ENCODE measurements around the gene TMEM120B.

The TMEM120B gene

DNA sequence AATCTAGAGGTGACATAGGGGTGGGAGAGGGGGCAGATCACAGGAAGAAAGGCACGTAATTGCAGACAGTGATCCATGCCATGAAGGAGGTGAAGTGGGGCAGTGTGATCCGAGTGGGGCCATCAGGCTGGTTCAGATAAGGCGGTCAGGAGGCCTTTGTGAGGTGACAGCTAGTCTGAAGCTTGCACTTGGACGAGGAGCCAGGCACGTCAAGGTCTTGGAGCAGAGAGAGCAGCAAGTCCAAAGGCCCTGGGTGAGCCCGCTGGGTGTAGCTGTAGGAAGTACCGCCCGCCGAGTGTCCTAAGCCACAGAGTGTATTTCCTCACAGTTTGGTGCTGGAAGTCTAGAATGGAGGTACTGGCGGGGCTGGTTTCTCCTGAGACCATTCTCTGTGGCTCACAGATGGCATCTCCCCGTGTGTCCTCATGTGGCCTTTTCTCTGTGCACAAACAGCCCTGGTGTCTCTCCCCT lies 57.3 kb downstream of the TMEM120B start:
- Histone ChIP-seq H3K27ac (no peak overlapping the region), H3K4me3 (no peak overlapping the region)

DNA sequence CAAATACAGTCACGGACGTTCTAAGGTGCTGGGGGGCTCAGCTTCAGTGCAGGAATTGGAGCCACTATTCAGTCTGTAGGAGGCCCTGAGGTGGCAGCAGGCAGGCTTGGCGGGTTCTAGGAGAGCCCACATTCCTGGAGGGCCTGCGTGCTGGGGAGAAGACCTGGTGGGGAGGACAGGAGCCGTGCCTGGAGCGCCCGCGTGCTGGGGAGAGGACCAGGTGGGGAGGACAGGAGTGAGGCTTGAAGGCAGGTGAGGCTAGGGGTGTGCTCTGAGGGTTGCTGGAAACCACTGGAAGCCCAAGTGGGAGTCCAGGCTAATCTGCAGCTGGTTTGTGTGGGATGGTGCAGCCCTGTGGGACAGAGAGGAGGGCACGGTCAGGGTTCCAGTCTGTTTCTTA lies 57.8 kb downstream of the TMEM120B start:
- Histone ChIP-seq H3K4me3 (no peak overlapping the region), H3K27ac (no peak overlapping the region)

DNA sequence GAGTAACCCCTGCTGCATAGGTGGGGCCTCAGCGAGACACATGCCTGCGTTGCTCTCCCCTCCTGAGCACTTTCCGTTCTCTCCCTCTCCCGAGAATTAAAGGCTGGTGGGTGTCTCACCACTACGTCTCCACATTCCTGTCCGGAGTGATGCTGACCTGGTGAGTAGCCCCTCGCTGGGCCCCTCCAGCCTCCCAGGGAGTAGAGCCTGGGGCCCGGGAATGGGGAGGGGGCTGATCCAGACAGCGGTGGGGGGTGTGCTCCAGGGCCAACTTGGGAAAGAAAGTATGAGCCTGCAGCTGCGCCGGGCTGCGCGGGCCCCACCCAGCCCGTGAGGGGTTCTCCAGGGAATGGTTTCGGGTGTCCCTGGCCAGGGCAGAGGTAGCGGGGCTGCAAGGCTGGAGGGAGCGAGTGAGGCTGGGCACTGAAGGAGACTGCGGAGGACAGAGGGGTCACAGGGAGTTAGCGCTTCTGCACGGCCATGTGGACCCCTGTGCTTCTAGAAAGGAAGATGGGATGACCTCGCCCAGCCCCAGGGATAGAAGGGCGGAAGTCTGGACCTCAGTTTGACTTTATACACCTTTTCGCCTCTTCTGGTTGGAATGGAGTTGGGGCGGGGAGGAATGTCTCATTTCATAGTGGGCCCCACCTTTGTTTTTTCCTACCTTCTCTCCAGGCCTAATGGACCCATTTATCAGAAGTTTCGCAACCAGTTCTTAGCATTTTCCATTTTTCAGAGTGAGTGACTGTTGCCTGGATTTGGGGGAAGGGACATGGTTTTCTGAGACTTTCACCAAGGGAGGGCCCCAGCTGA lies 58.5 kb downstream of the TMEM120B start:
- Histone ChIP-seq H3K4me3 (no peak overlapping the region), H3K27ac (no peak overlapping the region)

DNA sequence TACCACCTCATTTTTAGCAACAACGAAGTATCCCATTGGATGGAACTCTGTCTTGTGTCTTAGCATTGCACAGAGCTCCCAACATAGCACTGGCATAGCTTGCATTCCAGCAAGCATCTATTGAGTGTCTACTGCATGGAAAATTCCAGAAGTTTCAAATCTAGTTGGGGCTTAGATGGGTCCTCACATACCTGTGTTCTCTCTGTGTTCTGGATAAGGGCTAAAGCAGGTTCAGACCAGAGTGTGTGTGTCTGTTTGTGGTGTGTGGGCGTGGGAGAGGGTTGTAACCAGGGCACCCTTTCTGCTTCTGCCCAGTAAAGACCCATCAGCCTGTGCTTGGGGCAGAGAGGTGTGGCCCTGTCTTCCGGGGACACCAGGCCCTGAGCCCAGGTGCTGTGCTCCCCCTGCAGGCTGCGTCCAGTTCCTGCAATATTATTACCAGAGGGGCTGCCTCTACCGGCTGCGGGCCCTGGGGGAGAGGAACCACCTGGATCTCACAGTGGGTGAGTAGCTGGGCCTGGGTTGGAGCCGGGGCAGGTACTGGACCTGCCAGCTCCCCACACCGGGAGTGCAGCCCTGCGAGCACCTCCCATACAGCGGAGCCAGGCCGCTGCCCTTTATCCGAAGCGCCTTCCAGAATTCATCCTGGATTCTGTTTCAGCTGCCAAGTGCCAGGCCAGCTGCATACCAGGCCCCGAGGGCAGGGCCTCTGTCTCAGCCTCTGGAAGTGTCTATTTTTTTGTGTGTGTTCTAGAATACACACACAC lies 60.6 kb downstream of the TMEM120B start:
- Histone ChIP-seq H3K27ac (no peak overlapping the region), H3K4me3 (no peak overlapping the region)

DNA sequence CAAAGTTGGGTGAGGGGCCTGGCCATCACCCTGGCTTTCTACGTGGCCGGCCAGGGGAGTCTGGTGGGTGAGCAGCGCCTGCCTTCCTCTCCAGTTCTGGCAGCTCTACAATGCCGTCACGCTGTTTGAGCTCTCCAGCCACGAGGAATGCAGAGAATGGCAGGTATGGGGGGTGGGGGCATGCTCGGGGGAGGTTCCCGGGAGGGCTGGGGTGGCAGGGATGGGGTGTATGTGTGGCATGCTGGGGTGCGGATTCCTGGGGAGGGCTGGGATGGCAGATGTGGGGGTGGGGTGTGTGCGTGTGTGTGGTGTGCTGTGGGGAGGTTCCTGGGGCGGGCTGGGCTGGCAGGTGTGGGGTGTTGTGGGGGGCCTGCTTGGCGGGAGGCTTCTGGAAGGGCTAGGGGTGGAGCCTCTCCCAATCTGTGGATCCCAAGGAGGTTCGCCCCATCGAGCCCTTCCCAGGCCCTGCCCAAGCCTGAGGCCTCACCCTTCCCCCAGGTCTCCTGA lies 62.5 kb downstream of the TMEM120B start:
- Histone ChIP-seq H3K27ac (peak overlapping the region in 1 of 21 experiments; percentile 59), H3K4me3 (no peak overlapping the region)

DNA sequence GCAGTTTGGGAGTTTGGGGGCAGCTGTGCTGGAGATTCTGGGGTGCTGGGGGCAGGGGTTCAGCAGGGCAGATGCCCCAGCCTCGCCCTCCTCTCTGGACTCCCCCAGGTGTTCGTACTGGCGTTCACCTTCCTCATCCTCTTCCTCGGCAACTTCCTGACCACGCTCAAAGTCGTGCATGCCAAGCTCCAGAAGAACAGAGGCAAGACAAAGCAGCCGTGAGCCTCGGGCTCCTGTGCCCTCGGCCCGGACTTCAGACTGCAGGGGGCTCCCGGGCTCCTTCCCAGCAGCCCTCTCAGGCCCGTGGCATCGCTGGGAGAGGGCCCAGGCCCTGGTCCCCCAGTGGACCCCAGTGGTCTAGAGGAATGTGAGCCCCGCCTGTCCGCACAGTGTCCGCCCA lies 62.9 kb downstream of the TMEM120B start:
- peak overlapping the region in 1 of 21 experiments; percentile 59 for H3K27ac ChIP-seq

DNA sequence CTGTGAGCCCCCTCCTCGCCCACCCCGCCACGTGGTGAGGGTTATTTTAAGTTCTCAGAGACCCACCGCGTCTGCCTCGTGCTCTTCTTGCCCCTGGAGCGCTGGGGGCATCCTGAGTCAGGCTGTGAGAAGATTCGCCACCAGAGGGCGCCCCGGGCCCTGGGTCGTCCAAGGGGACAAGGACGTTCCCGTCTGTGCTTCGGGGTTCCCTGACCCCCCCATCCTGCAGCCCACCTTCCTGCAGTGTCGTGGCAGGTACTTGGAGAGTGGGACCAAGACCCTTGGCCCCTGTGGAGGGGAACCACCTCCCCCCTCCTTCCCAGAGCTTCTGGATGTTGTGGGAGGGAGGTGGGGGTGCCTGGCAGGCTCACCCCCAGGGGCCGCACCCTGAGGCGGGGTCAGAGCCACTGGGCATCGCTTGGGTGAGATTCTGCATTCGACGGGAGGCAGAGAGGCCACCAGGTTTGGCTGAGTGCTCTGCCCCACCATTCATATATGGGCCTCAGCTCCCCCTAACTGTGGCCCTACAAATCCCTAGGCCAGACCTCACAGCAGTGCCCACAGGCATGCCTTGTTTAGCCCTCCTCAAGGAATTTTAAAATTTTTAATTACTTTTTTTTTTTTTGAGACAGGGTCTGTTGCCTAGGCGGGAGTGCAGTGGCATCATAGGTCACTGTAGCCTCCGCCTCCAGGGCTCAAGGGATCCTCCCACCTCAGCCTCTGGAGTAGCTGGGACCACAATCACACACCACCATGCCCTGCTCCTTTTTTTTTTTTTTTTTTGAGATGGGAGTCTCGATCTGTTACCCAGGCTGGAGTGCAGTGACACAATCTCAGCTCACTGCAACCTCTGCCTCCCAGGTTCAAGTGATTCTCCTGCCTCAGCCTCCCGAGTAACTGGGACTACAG lies 63.9 kb downstream of the TMEM120B start:
- Histone ChIP-seq H3K27ac (peak overlapping the region in 4 of 21 experiments; percentile 30 to 61 (median 46)), H3K4me3 (no peak overlapping the region)

More for the DNA sequence above, 62.9 kb downstream of the TMEM120B start:
- no peak overlapping the region for H3K4me3 ChIP-seq

DNA sequence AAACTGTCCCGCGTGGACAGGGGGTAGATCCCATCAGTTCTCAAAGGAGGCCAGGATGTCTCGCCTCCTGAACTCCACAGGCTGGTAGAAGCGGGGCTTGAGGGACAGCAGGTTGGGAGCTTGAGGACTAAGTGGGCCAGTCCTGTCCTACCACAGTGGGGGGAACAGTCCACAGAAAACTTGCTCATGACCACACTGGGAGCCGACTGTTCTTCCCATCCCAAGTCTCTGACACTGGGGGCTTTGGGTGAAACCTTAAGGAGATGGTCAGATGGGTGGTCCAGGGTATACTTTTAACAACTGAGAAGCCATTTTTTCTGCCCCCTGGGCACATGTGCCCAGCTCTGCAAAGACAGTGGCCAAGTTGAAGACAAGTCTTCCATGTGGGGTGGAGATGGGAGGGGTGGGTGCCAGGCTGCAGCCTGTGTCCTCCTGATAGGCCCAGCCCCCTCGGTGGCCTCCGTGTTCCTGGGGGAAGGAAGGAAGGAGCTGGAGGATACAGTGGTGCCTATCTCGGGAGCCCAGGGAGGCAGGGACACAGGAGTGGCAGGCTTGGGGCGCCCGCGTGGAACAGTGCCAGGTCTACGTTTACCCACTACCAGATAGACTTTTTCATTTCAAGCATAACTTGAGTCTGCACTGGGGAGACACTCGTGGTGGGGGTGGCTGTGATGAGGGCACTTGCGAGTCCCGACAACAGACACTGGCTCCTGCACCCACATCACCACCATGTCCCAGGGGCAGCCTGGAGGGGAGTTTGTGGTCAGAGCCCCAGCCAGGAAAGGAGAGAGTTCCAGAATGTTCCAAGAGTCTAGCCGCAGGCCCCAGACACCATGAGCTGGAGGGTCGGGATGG lies 66.2 kb downstream of the TMEM120B start:
- Histone ChIP-seq H3K4me3 (no peak overlapping the region), H3K27ac (peak overlapping the region in 1 of 21 experiments; percentile 51)

DNA sequence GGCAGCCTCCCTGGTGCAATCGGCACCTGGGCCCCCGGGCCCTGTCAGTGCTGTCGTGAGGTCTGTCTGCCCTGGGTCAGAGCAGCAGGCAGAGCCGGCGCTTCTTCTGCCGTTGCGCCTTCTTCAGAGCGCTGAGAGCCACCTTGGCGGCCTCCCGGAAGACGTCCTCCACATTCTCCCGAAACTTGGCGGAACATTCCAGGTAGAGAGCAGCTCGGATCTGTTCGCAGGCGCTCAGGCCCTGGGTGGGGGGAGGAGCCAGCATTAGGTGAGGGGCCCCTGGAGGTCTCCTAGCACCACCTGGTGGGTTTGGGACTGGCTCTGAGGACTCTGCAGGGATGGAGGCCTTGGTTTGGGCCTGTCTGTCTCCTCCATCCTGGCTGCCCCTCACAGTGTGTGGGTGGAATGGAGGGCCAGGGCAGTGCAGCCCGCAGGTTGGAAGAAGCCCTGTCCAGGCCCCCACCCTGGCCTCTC lies 66.9 kb downstream of the TMEM120B start:
- Histone ChIP-seq H3K4me3 (no peak overlapping the region), H3K27ac (peak overlapping the region in 1 of 21 experiments; percentile 51)

DNA sequence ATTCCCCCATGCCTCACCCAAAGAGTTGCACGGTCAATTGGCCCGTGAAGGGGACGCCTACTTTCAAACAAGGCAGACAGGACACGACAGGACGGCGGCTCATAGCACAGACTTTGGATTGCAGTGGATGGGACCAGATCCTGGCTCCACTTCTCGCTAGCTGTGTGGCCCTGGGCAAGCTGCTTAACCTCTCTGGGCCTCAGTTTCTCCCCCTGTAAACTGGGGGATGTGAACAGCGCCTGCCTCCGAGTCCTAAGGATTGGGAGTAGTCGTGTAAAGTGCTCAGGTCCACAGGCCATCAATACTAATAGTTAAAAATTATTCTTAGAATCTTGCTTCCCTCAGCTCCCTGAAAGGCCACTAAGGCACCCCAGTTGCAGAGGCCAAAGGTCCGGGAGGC lies 67.9 kb downstream of the TMEM120B start:
- no peak overlapping the region for H3K4me3 ChIP-seq
- peak overlapping the region in 1 of 21 experiments; percentile 82 for H3K27ac ChIP-seq

DNA sequence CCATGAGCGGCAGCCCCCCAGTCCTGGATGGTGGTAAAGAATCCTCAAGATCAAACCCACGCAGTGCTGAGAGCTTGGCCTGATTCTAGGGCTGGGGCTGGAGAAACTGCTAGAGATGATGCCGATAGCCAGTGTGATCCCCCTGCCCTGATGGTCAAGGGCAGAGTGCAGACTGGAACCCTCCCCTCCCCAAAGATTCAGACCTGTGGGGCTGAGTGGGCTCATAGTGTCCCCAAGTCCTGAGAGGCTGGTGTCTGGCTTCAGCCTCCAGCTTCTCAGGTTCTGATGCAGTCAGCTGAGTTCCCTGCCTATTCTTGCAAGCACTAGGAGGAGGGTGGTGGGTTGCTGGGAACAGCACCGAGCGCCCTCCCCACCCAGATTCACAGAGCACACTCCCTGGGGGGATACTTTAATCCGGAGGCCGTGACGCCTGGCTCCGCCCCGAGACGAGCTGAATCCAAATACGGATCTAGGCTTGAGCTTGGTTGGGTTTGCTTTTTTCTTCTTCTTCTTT lies 69.0 kb downstream of the TMEM120B start:
- peak overlapping the region in 14 of 21 experiments; percentile 18 to 82 (median 66) for H3K27ac ChIP-seq
- H3K4me3 ChIP-seq, result no peak overlapping the region

DNA sequence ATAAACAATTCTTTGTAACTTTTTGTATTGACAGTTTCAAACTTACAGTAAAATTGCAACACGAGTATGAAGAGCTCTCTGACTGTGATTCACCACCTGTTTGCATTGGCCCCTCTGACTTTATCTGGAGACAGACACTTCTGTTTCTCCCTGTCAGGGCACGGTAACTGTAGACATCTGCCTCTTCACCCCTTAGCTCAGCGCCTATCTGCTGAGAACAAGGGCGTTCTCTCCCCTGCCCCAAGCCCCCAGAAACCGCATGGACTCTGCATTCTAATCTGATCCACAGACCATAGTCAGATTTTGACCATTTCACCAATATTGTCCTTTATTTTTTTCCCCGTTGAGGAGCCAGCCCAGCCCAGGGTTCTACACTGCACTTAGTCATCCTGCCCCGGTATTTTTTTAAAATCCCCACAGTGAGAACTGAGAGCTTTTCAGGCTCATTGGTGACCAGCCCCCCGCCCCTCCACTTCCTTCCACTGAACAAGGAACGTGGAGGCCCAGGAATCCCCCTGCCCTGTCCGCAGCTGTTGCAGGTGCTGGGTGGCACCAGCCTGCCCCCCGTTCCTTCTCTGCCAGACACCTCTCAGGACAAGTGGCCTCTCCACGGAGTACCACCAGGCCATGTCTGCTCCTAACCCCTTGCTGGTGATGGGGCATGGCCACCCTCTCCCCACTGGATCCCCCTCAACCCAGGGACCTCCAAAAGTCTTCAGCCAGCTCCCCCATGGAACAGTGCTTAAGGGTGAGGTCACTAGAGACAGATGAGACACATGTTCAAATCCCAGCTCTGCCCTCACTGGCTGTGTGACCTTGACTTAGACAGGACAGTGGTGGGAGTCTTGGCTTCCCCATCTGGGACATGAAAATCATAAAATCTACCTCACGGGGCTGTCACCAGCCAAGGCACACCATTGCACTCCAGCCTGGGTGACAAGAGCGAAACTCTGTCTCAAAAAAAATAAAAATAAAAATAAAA lies 69.7 kb downstream of the TMEM120B start:
- no peak overlapping the region for H3K4me3 ChIP-seq
- peak overlapping the region in 17 of 21 experiments; percentile 4 to 82 (median 61) for H3K27ac ChIP-seq

DNA sequence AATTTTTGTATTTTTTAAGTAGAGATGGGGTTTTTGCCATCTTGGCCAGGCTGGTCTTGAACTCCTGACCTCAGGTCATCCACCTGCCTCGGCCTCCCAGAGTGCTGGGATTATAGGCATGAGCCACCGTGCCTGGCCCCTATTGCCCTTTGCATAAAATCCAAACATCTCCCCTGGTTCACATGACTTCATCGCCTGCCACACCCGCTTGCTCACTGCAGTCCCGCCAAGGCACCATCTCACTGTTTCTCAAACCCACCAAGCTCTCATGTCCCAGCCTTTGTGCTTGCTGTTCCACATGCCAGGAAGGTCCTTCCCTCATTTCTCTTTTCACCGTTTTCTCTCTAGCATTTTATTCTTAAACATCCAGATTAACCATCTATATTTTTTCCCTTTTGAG lies 71.2 kb downstream of the TMEM120B start:
- no peak overlapping the region for H3K4me3 ChIP-seq
- peak overlapping the region in 12 of 21 experiments; percentile 10 to 100 (median 36) for H3K27ac ChIP-seq

DNA sequence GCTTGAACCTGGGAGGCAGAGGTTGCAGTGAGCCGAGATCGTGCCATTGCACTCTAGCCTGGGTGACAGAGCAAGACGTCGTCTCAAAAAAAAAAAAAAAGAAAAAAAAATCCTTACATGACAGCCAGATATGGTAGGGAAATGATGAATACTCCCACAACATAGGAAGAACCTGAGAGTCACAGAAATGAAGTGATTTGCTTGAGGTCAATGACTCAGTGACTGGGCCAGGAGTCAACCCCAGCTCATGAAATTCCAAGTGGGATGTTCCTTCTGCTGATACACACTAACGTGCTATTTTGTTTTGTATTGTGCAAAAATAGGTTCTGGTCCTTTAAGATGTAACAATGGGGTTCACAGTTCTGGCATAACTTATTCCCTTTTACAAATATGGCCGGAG lies 71.9 kb downstream of the TMEM120B start:
- no peak overlapping the region for H3K4me3 ChIP-seq
- peak overlapping the region in 13 of 21 experiments; percentile 10 to 100 (median 61) for H3K27ac ChIP-seq

DNA sequence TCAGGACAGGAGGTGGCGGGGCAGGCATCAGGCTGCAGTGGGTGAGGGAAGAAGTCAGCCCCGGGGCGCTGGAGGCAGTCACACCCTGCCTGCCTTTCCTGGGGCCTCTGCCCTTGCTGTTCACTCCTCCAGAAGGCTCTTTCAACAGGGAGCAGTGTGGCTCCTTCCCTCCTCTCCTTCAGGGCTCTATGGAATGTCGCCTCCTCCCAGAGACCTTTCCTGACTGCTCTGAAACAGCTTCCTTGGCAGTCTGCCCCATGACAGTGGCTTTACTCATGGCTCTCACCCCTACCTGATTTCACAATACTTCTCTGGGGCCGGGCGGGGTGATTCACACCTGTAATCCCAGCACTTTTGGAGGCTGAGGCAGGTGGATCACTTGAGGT lies 73.9 kb downstream of the TMEM120B start:
- peak overlapping the region in 18 of 21 experiments; percentile 9 to 100 (median 56) for H3K27ac ChIP-seq
- H3K4me3 ChIP-seq, result no peak overlapping the region

DNA sequence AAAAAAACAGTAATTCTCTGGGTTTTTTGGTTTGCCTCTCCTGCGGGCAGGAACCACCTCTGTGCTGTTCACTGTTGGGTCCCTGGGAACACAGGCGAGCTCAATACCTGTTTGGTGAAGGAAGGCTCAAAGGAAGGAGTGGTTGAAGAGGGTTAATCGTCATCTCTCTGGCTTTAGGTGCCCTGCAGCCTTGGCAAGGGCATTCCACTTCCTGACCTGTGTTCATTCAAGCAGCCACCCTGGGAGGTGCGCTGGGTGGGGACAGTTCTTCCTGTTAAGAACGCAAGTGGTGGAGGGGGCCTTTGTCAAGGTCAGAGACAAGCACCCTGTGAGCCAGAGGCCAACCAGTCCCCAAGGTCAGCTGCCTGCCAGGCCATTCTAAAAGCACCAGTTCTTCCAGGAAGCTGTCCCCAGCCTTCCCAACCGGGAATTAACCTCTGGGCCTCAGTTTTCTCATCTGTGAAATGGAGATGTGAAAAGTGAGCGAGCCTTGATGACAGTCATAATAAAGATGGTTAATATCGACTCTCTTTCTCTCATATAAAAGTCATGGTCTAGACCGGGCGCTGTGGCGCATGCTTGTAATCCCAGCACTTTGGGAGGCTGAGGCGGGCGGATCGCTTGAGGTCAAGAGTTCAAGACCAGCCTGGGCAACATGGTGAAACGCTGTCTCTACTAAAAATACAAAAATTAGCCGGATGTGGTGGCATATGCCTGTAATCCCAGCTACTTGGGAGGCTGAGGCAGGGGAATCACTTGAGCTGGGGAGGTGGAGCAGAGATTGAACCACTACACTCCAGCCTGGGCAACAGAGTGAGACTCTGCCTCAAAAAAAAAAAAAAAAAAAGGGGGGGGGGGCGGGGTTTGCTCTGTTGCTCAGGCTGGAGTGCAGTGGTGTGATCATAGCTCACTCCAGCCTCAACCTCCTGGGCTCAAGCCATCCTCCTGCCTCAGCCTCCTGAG lies 74.8 kb downstream of the TMEM120B start:
- Histone ChIP-seq H3K27ac (peak overlapping the region in 15 of 21 experiments; percentile 13 to 100 (median 83)), H3K4me3 (no peak overlapping the region)

Data from skin epidermis (tissue), 12 donors.